Chondrocyte (in vitro differentiated cells): ENCODE measurements around the gene HSF5. TPM values are rescaled to one million over a fixed set of nuclear protein-coding genes. Genes with fewer than 3 reads are reported as not detected.

ENCODE experiments used
- DNase-seq: peaks from one replicate; pipeline ENCODE4 v3.0.0; 2021; ENCODE audit warnings: mixed read lengths, low spot score
- H3K27ac Mint-ChIP-seq: one replicate; pipeline ENCODE4 v1.8.0; 2021; ENCODE audit warnings: mild to moderate bottlenecking, moderate library complexity, mixed read lengths; ENCODE audit not compliant: unreplicated experiment
- H3K27me3 Mint-ChIP-seq: 2 replicates; pipeline ENCODE4 v1.8.0; 2021; ENCODE audit warnings: low read depth, mixed read lengths
- H3K36me3 Mint-ChIP-seq: 2 replicates; pipeline ENCODE4 v1.8.0; 2021; ENCODE audit warnings: low read depth, mixed read lengths
- H3K4me1 Mint-ChIP-seq: 2 replicates; pipeline ENCODE4 v1.8.0; 2021; ENCODE audit warnings: low read depth, mild to moderate bottlenecking, mixed read lengths
- H3K4me3 Mint-ChIP-seq: one replicate; pipeline ENCODE4 v1.8.0; 2021; ENCODE audit warnings: mild to moderate bottlenecking, moderate library complexity, mixed read lengths; ENCODE audit not compliant: unreplicated experiment
- H3K9me3 Mint-ChIP-seq: 2 replicates; pipeline ENCODE4 v1.8.0; 2021; ENCODE audit warnings: low read depth, mixed read lengths
- CTCF ChIP-seq: fragments of 200-600 bp; sonication (generic); IDR thresholded peaks from 2 replicates; pipeline ENCODE4 v1.5.0; 2021; ENCODE audit warnings: antibody characterized with exemption, mild to moderate bottlenecking, moderate library complexity
- total RNA-seq: library from RNA; stranded (reverse); gene quantifications from 3 replicates; pipeline ENCODE4 v1.2.1, GENCODE V29; 2021

HSF5 gene
- total RNA-seq, 1 donor from 2014 or later, result not detected

- H3K9me3 Mint-ChIP-seq, result no peaks in the 10 kb centered on the region
- peaks cover 35% of the 10 kb centered on the region for H3K4me1 Mint-ChIP-seq
- no peak overlapping the region for H3K4me3 Mint-ChIP-seq
- no peak overlapping the region for H3K27ac Mint-ChIP-seq
- TF ChIP-seq CTCF, result no peak
- DNase-seq, result no peak
- H3K27me3 Mint-ChIP-seq, result peaks cover 1% of the 10 kb centered on the region
- no peaks in the 10 kb centered on the region for H3K36me3 Mint-ChIP-seq
Observed at GRCh38 chr17:58534331-58534730, 46.1 kb upstream of the HSF5 start.

GRCh38 chr17:58533616-58534188, 45.5 kb upstream of the HSF5 start:
- Mint-ChIP-seq H3K27me3 (peaks cover 1% of the 10 kb centered on the region), H3K36me3 (no peaks in the 10 kb centered on the region), H3K27ac (no peak overlapping the region), H3K4me1 (peaks cover 35% of the 10 kb centered on the region), H3K4me3 (no peak overlapping the region), H3K9me3 (no peaks in the 10 kb centered on the region)
- no peak for TF ChIP-seq CTCF
- no peak for DNase-seq

GRCh38 chr17:58532555-58532951, 44.3 kb upstream of the HSF5 start:
- H3K4me1 Mint-ChIP-seq, result peaks cover 46% of the 10 kb centered on the region
- H3K4me3 Mint-ChIP-seq, result peak overlapping the region; percentile 55
- H3K9me3 Mint-ChIP-seq, result no peaks in the 10 kb centered on the region
- H3K27ac Mint-ChIP-seq, result no peak overlapping the region
- peaks cover 1% of the 10 kb centered on the region for H3K27me3 Mint-ChIP-seq
- no peaks in the 10 kb centered on the region for H3K36me3 Mint-ChIP-seq
- TF ChIP-seq CTCF, result no peak
- DNase-seq, result no peak

GRCh38 chr17:58531661-58532554, 43.7 kb upstream of the HSF5 start:
- no peaks in the 10 kb centered on the region for H3K9me3 Mint-ChIP-seq
- peaks cover 1% of the 10 kb centered on the region for H3K27me3 Mint-ChIP-seq

More at GRCh38 chr17:58531661-58532554, 43.7 kb upstream of the HSF5 start:
- TF ChIP-seq CTCF, result no peak
- no peak for DNase-seq
- H3K4me3 Mint-ChIP-seq, result peak overlapping the region; percentile 61
- no peaks in the 10 kb centered on the region for H3K36me3 Mint-ChIP-seq
- no peak overlapping the region for H3K27ac Mint-ChIP-seq
- H3K4me1 Mint-ChIP-seq, result peaks cover 53% of the 10 kb centered on the region
